ENCODE data around the gene NPIPA5. TPM values are rescaled to one million over a fixed set of nuclear protein-coding genes. Genes with fewer than 3 reads are reported as not detected.
A peak's percentile ranks its signal among the peaks of the same experiment; 100 is the strongest.
"Not testable (repeated sequence)": the region's sequence is repeated elsewhere in the genome, so short reads cannot be mapped to it uniquely, and the experiment has no call there.

NPIPA5 gene
- total RNA-seq = 0.38 and 0.79 TPM in 2 replicates

DNA sequence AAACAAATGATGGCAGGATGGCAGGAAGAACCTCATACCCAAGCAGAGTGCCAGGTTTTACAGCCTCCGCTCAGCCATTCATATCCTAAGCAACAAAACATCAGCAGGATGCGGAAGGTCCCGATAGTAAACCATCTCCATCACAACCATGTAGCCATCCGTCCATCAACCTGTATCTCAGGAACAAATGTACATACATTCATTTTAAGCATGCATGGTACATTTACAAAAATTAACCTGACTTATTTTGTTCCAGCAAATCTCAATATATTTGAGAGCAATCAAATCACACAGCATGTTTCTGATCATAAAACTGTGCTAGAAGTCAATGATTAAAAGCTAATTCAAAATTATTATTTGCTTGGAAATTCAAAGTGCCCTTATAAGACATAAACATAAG, at the start of gene NPIPA5:
TSS of gene NPIPA5 (minus strand) at position 101 of the 400 bp plus-strand sequence. CDS start at position 101, 0 bp downstream.
- H3K36me3 ChIP-seq (ENCODE audit: control insufficient read depth, insufficient read depth, low read length); FAIRE-seq; DNase-seq (ENCODE audit: low read depth); H3K27me3 ChIP-seq (ENCODE audit: control insufficient read depth, insufficient read depth, low read length); H3K4me3 ChIP-seq (ENCODE audit: low read depth, low read length): not testable (repeated sequence)

DNA sequence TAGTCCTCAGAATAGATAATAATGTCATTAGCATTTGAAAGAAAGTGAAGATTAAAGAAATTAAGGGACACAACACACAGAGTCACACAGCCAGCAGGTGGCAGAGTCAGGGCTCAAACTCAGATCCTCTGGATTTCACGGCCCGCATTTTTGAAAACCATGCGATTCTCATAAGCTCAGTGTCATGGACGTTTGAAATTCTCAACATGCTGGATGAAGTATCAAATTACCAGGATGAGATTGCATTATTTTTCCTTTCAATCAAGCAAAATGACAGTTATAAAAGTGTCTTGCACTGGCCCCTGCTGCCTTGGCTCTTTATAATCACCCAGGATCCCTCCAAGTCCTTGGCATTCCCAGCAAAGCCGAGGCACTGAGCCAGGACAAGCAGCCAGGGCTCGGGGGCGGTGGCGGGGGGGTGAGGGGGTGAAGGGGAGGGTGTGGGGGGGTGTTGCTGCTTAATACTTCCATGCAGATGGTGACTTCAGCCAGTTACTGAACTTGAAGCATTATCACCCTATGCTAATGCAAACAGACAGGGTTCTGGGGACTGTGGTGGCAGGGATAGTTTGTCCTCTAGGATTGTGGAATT, 49.6 kb upstream of the NPIPA5 start:
- DNase-seq (ENCODE audit: low read depth) (peak; percentile 49), FAIRE-seq (no peak)
- Histone ChIP-seq H3K4me3 (ENCODE audit: low read depth, low read length) (no peak overlapping the region), H3K36me3 (ENCODE audit: control insufficient read depth, insufficient read depth, low read length) (no peaks in the 10 kb centered on the region), H3K27me3 (ENCODE audit: control insufficient read depth, insufficient read depth, low read length) (no peaks in the 10 kb centered on the region)
- peak; percentile 61 for TF ChIP-seq CTCF (IDR thresholded peaks at IDR 0.05; ENCODE audit: insufficient read depth, low read length, severe bottlenecking)

DNA sequence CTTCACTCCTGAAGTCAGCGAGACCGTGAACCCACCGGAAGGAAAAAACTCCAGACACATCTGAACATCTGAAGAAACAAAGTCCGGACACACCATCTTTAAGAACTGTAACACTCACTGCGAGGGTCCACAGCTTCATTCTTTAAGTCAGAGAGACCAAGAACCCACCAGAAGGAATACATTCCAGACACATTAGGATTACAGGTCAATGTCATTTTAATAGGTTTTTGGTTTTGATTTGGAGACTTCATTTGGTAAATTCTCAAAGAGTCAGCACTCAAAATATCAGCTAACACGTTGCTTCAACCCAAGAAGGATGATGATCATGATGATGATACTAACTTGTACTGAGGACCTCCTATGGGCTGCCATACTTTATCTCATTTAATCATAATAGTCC, 48.7 kb upstream of the NPIPA5 start:
- TF ChIP-seq CTCF (IDR thresholded peaks at IDR 0.05; ENCODE audit: insufficient read depth, low read length, severe bottlenecking) = no peak
- H3K27me3 ChIP-seq (ENCODE audit: control insufficient read depth, insufficient read depth, low read length) = no peaks in the 10 kb centered on the region
- no peak for DNase-seq (ENCODE audit: low read depth)
- FAIRE-seq = no peak
- no peak overlapping the region for H3K4me3 ChIP-seq (ENCODE audit: low read depth, low read length)
- no peaks in the 10 kb centered on the region for H3K36me3 ChIP-seq (ENCODE audit: control insufficient read depth, insufficient read depth, low read length)

DNA sequence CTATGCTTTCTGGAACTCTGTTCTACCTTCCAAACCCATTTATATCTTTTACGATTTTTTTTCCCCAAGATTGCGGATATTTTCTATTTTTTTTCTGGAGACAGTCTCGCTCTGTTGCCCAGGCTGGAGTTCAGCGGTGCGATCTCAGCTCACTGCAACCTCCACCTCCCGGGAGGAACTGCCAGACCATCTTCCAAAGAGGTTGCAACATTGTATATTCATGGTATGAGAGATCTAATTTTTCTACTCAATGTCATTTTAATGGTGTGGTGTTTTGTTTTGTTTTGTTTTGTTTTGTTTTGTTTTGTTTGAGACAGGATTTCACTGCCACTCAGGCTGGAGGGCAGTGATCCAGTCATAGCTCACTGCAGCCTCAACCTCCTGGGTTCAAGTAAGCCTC, 47.8 kb upstream of the NPIPA5 start:
- FAIRE-seq (no peak), DNase-seq (ENCODE audit: low read depth) (no peak)
- no peak for TF ChIP-seq CTCF (IDR thresholded peaks at IDR 0.05; ENCODE audit: insufficient read depth, low read length, severe bottlenecking)
- Histone ChIP-seq H3K4me3 (ENCODE audit: low read depth, low read length) (no peak overlapping the region), H3K27me3 (ENCODE audit: control insufficient read depth, insufficient read depth, low read length) (no peaks in the 10 kb centered on the region), H3K36me3 (ENCODE audit: control insufficient read depth, insufficient read depth, low read length) (no peaks in the 10 kb centered on the region)

- Histone ChIP-seq H3K27me3 (ENCODE audit: control insufficient read depth, insufficient read depth, low read length) (no peaks in the 10 kb centered on the region), H3K36me3 (ENCODE audit: control insufficient read depth, insufficient read depth, low read length) (no peaks in the 10 kb centered on the region), H3K4me3 (ENCODE audit: low read depth, low read length) (no peak overlapping the region)
- DNase-seq (ENCODE audit: low read depth) (no peak), FAIRE-seq (no peak)
- no peak for TF ChIP-seq CTCF (IDR thresholded peaks at IDR 0.05; ENCODE audit: insufficient read depth, low read length, severe bottlenecking)
Observed at GRCh38 chr16:15422222-15422621, 44.1 kb upstream of the NPIPA5 start.

DNA sequence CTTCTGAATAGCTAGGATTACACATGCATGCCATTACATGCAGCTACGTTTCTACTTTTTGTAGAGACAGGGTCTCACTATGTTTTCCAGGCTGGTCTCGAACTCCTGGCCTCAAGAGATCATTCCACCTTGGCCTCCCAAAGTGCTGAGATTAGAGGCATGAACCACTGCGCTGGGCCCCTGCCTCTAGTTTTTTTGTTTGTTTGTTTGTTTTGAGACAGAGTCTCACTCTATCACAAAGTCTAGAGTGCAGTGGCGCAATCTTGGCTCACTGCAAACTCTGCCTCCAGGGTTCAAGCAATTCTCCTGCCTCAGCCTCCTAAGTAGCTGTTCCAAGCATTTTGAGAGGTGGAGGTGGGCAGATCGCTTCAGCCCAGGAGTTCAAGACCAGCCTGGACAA, 43.6 kb upstream of the NPIPA5 start:
- not testable (repeated sequence) for H3K27me3 ChIP-seq (ENCODE audit: control insufficient read depth, insufficient read depth, low read length); DNase-seq (ENCODE audit: low read depth); FAIRE-seq; H3K4me3 ChIP-seq (ENCODE audit: low read depth, low read length); H3K36me3 ChIP-seq (ENCODE audit: control insufficient read depth, insufficient read depth, low read length)

DNA sequence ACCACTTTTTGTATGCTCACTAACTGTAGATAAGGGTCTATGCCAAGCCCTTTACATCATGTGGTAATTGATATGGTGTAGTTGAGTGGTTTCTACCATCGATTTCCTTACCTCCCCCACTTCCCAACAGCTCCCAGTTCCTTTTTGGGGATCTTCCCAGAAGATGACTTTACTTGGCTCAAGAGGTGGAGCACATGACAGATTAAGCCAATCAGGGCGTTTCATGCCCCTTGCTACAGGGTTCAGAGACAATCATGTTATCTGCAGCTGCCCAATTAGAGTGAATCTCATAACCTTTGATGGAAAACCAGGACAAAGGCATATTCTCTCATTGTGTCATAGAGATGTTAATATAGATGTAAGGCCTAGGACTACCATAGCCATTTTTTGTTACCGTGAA, 40.1 kb upstream of the NPIPA5 start:
- no peak overlapping the region for H3K4me3 ChIP-seq (ENCODE audit: low read depth, low read length)
- no peaks in the 10 kb centered on the region for H3K36me3 ChIP-seq (ENCODE audit: control insufficient read depth, insufficient read depth, low read length)
- DNase-seq (ENCODE audit: low read depth) (no peak), FAIRE-seq (no peak)
- H3K27me3 ChIP-seq (ENCODE audit: control insufficient read depth, insufficient read depth, low read length) = no peaks in the 10 kb centered on the region
- TF ChIP-seq CTCF (IDR thresholded peaks at IDR 0.05; ENCODE audit: insufficient read depth, low read length, severe bottlenecking) = no peak
